IgD-negative memory B cell (primary cell): Measurements from ENCODE around the gene SLC25A39. TPM values are rescaled to one million over a fixed set of nuclear protein-coding genes. Genes with fewer than 3 reads are reported as not detected.
"Not testable (repeated sequence)": the region's sequence is repeated elsewhere in the genome, so short reads cannot be mapped to it uniquely, and the experiment has no call there.

Source experiments
- H3K27ac Mint-ChIP-seq, 3 donors: one replicate each; pipeline ENCODE4 v1.8.0; 2020 to 2022; ENCODE audit warnings: mild to moderate bottlenecking in 3 of 3, mixed read lengths in 3 of 3, moderate library complexity in 1 of 3
- H3K27me3 Mint-ChIP-seq: one replicate; pipeline ENCODE4 v1.8.0; 2021; ENCODE audit warnings: mixed read lengths
- H3K36me3 Mint-ChIP-seq: one replicate; pipeline ENCODE4 v1.8.0; 2020; ENCODE audit warnings: mild to moderate bottlenecking, mixed read lengths
- H3K4me1 Mint-ChIP-seq, 3 donors: one replicate each; pipeline ENCODE4 v1.8.0; 2020 to 2022; ENCODE audit warnings: mixed read lengths in 3 of 3, mild to moderate bottlenecking in 1 of 3
- H3K4me3 Mint-ChIP-seq, 4 donors: one replicate each; pipeline ENCODE4 v1.8.0; 2020 to 2022; ENCODE audit warnings: mild to moderate bottlenecking in 4 of 4, mixed read lengths in 4 of 4, moderate library complexity in 3 of 4
- H3K9me3 Mint-ChIP-seq, 3 donors: one replicate each; pipeline ENCODE4 v1.8.0; 2020 to 2021; ENCODE audit warnings: mixed read lengths in 3 of 3, mild to moderate bottlenecking in 1 of 3
- polyA plus RNA-seq: library from polyadenylated mRNA; unstranded; fragments of 300-500 nt; fragmentation: Illumina TruSeq; gene quantifications from one replicate; pipeline ENCODE4 v1.2.3, GENCODE V29; 2021

Gene SLC25A39
- polyA plus RNA-seq, 1 donor from 2014 or later: 135 TPM

GRCh38 chr17:44331249-44331760 is 6.7 kb upstream of the SLC25A39 start:
- no peaks in the 10 kb centered on the region for H3K9me3 Mint-ChIP-seq
- peak overlapping the region in 1 of 3 donors; percentile 85 for H3K27ac Mint-ChIP-seq
- peaks cover 16 to 21% (median 19%) of the 10 kb centered on the region in 3 donors for H3K4me1 Mint-ChIP-seq
- peak overlapping the region in 1 of 4 donors; percentile 77 for H3K4me3 Mint-ChIP-seq
- no peaks in the 10 kb centered on the region for H3K27me3 Mint-ChIP-seq
- H3K36me3 Mint-ChIP-seq: no peaks in the 10 kb centered on the region

GRCh38 chr17:44330263-44330662 is 5.6 kb upstream of the SLC25A39 start:
- Mint-ChIP-seq H3K4me1 (peaks cover 14 to 25% (median 18%) of the 10 kb centered on the region in 3 donors), H3K27ac (peak overlapping the region in 1 of 3 donors; percentile 28)
- not testable (repeated sequence) for H3K4me3 Mint-ChIP-seq, H3K9me3 Mint-ChIP-seq, H3K27me3 Mint-ChIP-seq, H3K36me3 Mint-ChIP-seq

- peaks cover 14 to 26% (median 17%) of the 10 kb centered on the region in 3 donors for H3K4me1 Mint-ChIP-seq
- not testable (repeated sequence) for H3K9me3 Mint-ChIP-seq, H3K27ac Mint-ChIP-seq, H3K27me3 Mint-ChIP-seq, H3K36me3 Mint-ChIP-seq, H3K4me3 Mint-ChIP-seq
Observed at GRCh38 chr17:44329516-44329915, 4.9 kb upstream of the SLC25A39 start.

- Mint-ChIP-seq H3K4me1 (peaks cover 15 to 21% (median 19%) of the 10 kb centered on the region in 3 donors), H3K27ac (peak overlapping the region in 2 of 3 donors; percentile 39 to 69), H3K27me3 (no peaks in the 10 kb centered on the region), H3K36me3 (no peaks in the 10 kb centered on the region), H3K9me3 (no peaks in the 10 kb centered on the region), H3K4me3 (peak overlapping the region in 1 of 4 donors; percentile 79)
Observed at GRCh38 chr17:44327715-44328449, 3.3 kb upstream of the SLC25A39 start.

GRCh38 chr17:44326861-44327444 is 2.3 kb upstream of the SLC25A39 start:
- Mint-ChIP-seq H3K9me3 (no peaks in the 10 kb centered on the region), H3K36me3 (no peaks in the 10 kb centered on the region), H3K4me3 (peak overlapping the region; percentile 62 to 99 (median 82)), H3K27me3 (no peaks in the 10 kb centered on the region), H3K4me1 (peaks cover 15 to 21% (median 20%) of the 10 kb centered on the region in 3 donors), H3K27ac (peak overlapping the region; percentile 89 to 100 (median 98))

GRCh38 chr17:44324092-44324570 is 492 bp downstream of the SLC25A39 start:
- Mint-ChIP-seq H3K36me3 (no peaks in the 10 kb centered on the region), H3K27ac (peak overlapping the region in 2 of 3 donors; percentile 23 to 76), H3K9me3 (no peaks in the 10 kb centered on the region), H3K4me3 (peak overlapping the region; percentile 78 to 91 (median 86)), H3K4me1 (peaks cover 12 to 14% (median 14%) of the 10 kb centered on the region in 3 donors), H3K27me3 (no peaks in the 10 kb centered on the region)

GRCh38 chr17:44323359-44324091 is 1.1 kb downstream of the SLC25A39 start:
- H3K4me1 Mint-ChIP-seq: peaks cover 12 to 14% (median 14%) of the 10 kb centered on the region in 3 donors
- peak overlapping the region; percentile 79 to 91 (median 86) for H3K4me3 Mint-ChIP-seq
- H3K27me3 Mint-ChIP-seq: no peaks in the 10 kb centered on the region
- peak overlapping the region in 2 of 3 donors; percentile 39 to 76 for H3K27ac Mint-ChIP-seq
- no peaks in the 10 kb centered on the region for H3K36me3 Mint-ChIP-seq
- no peaks in the 10 kb centered on the region for H3K9me3 Mint-ChIP-seq

GRCh38 chr17:44322236-44322895 is 2.3 kb downstream of the SLC25A39 start:
- Mint-ChIP-seq H3K4me3 (peak overlapping the region; percentile 17 to 79 (median 52)), H3K9me3 (peaks cover 0 to 2% (median under 1%) of the 10 kb centered on the region in 3 donors), H3K27ac (peak overlapping the region in 1 of 3 donors; percentile 43), H3K36me3 (peaks cover 3% of the 10 kb centered on the region), H3K27me3 (peaks cover under 1% of the 10 kb centered on the region), H3K4me1 (peaks cover 9 to 16% (median 10%) of the 10 kb centered on the region in 3 donors)

GRCh38 chr17:44321246-44322120 is 3.1 kb downstream of the SLC25A39 start:
- peaks cover 3% of the 10 kb centered on the region for H3K36me3 Mint-ChIP-seq
- H3K27me3 Mint-ChIP-seq: peaks cover 10% of the 10 kb centered on the region
- H3K27ac Mint-ChIP-seq: peak overlapping the region in 2 of 3 donors; percentile 42 to 74
- peak overlapping the region in 1 of 4 donors; percentile 79 for H3K4me3 Mint-ChIP-seq
- H3K9me3 Mint-ChIP-seq: peaks cover 0 to 3% (median 1%) of the 10 kb centered on the region in 3 donors
- H3K4me1 Mint-ChIP-seq: peaks cover 6 to 14% (median 6%) of the 10 kb centered on the region in 3 donors

- H3K4me3 Mint-ChIP-seq: no peak overlapping the region
- peaks cover 0 to 4% (median 3%) of the 10 kb centered on the region in 3 donors for H3K9me3 Mint-ChIP-seq
- H3K4me1 Mint-ChIP-seq: peaks cover 10 to 14% (median 12%) of the 10 kb centered on the region in 3 donors
- H3K27ac Mint-ChIP-seq: no peak overlapping the region
- H3K27me3 Mint-ChIP-seq: peaks cover 20% of the 10 kb centered on the region
- H3K36me3 Mint-ChIP-seq: peaks cover 3% of the 10 kb centered on the region
Observed at GRCh38 chr17:44320066-44320465, 4.6 kb downstream of the SLC25A39 start.

- H3K9me3 Mint-ChIP-seq: peaks cover 0 to 4% (median 3%) of the 10 kb centered on the region in 3 donors
- peaks cover 9 to 13% (median 9%) of the 10 kb centered on the region in 3 donors for H3K4me1 Mint-ChIP-seq
- peak overlapping the region in 1 of 4 donors; percentile 63 for H3K4me3 Mint-ChIP-seq
- H3K27me3 Mint-ChIP-seq: peaks cover 28% of the 10 kb centered on the region
- peaks cover 3% of the 10 kb centered on the region for H3K36me3 Mint-ChIP-seq
- no peak overlapping the region for H3K27ac Mint-ChIP-seq
Observed at GRCh38 chr17:44318077-44318892, 6.3 kb downstream of the SLC25A39 start.

- Mint-ChIP-seq H3K9me3 (peaks cover 0 to 4% (median 3%) of the 10 kb centered on the region in 3 donors), H3K27me3 (peaks cover 28% of the 10 kb centered on the region), H3K4me1 (peaks cover 8 to 13% (median 9%) of the 10 kb centered on the region in 3 donors), H3K4me3 (peak overlapping the region in 1 of 4 donors; percentile 14), H3K36me3 (peaks cover 3% of the 10 kb centered on the region), H3K27ac (peak overlapping the region in 1 of 3 donors; percentile 34)
Observed at GRCh38 chr17:44317545-44317944, 7.1 kb downstream of the SLC25A39 start.
